Parathyroid adenoma (tissue), 2 donors: ENCODE results near the gene HMGCS2.

Experiments used
- H2AFZ ChIP-seq: fragments of 300-600 bp; sonication (generic); one replicate; pipeline ENCODE4 v1.7.0; 2017; ENCODE audit warnings: antibody characterized with exemption, mild to moderate bottlenecking
- H3K27ac ChIP-seq: fragments of 300-600 bp; sonication (generic); one replicate; pipeline ENCODE4 v1.7.0; 2017
- H3K27me3 ChIP-seq: fragments of 300-600 bp; sonication (generic); one replicate; pipeline ENCODE4 v1.7.0; 2017; ENCODE audit warnings: low read length; ENCODE audit not compliant: control insufficient read depth, insufficient read depth
- H3K36me3 ChIP-seq: fragments of 300-600 bp; sonication (generic); one replicate; pipeline ENCODE4 v1.7.0; 2017; ENCODE audit warnings: low read length; ENCODE audit not compliant: control insufficient read depth, insufficient read depth
- H3K4me1 ChIP-seq: fragments of 300-600 bp; sonication (generic); one replicate; pipeline ENCODE4 v1.7.0; 2017; ENCODE audit warnings: control low read depth
- H3K4me2 ChIP-seq: fragments of 300-600 bp; sonication (generic); one replicate; pipeline ENCODE4 v1.7.0; 2017; ENCODE audit warnings: low read length
- H3K4me3 ChIP-seq: fragments of 300-600 bp; sonication (generic); one replicate; pipeline ENCODE4 v1.7.0; 2017; ENCODE audit warnings: low read depth, low read length
- H3K79me2 ChIP-seq: fragments of 300-600 bp; sonication (generic); one replicate; pipeline ENCODE4 v1.7.0; 2017; ENCODE audit warnings: control low read depth
- H3K9ac ChIP-seq: fragments of 300-600 bp; sonication (generic); one replicate; pipeline ENCODE4 v1.7.0; 2017; ENCODE audit warnings: mild to moderate bottlenecking
- H3K9me3 ChIP-seq: fragments of 300-600 bp; sonication (generic); one replicate; pipeline ENCODE4 v1.7.0; 2017; ENCODE audit warnings: low read length; ENCODE audit not compliant: control insufficient read depth
- CTCF ChIP-seq: fragments of 300-600 bp; sonication (generic); IDR thresholded peaks from one replicate; pipeline ENCODE4 v1.7.0; 2017; ENCODE audit warnings: antibody characterized with exemption, mild to moderate bottlenecking
- donor health status: primary hyperparathyroidism.

HMGCS2 gene

GRCh38 chr1:119727991-119728390 is 40.7 kb downstream of the HMGCS2 start:
- Histone ChIP-seq H3K9ac (no peak overlapping the region), H3K27me3 (no peaks in the 10 kb centered on the region), H3K4me2 (no peak overlapping the region), H3K9me3 (no peaks in the 10 kb centered on the region), H3K79me2 (no peaks in the 10 kb centered on the region), H3K4me3 (no peak overlapping the region), H3K36me3 (no peaks in the 10 kb centered on the region), H2AFZ (no peak overlapping the region), H3K4me1 (peaks cover 21% of the 10 kb centered on the region), H3K27ac (no peak overlapping the region)
- TF ChIP-seq CTCF = no peak

- Histone ChIP-seq H3K79me2 (peaks cover 2% of the 10 kb centered on the region), H3K9me3 (no peaks in the 10 kb centered on the region), H3K9ac (no peak overlapping the region), H3K36me3 (no peaks in the 10 kb centered on the region), H3K4me1 (peaks cover 7% of the 10 kb centered on the region), H3K27me3 (no peaks in the 10 kb centered on the region), H3K4me2 (no peak overlapping the region), H3K4me3 (no peak overlapping the region), H3K27ac (no peak overlapping the region), H2AFZ (no peak overlapping the region)
- TF ChIP-seq CTCF = no peak
These were observed 43.1 kb downstream of the HMGCS2 start for GRCh38 chr1:119725626-119726025.

GRCh38 chr1:119724611-119725218 is 44.0 kb downstream of the HMGCS2 start:
- no peaks in the 10 kb centered on the region for H3K27me3 ChIP-seq
- H3K36me3 ChIP-seq = no peaks in the 10 kb centered on the region
- no peak overlapping the region for H3K9ac ChIP-seq
- no peak for TF ChIP-seq CTCF
- H3K79me2 ChIP-seq = peaks cover 6% of the 10 kb centered on the region
- H3K27ac ChIP-seq = no peak overlapping the region
- H3K4me2 ChIP-seq = no peak overlapping the region
- H3K4me3 ChIP-seq = no peak overlapping the region
- no peak overlapping the region for H2AFZ ChIP-seq
- no peaks in the 10 kb centered on the region for H3K9me3 ChIP-seq
- peaks cover 7% of the 10 kb centered on the region for H3K4me1 ChIP-seq

- no peak overlapping the region for H3K4me2 ChIP-seq
- peaks cover 12% of the 10 kb centered on the region for H3K79me2 ChIP-seq
- H3K27ac ChIP-seq = no peak overlapping the region
- H3K4me3 ChIP-seq = no peak overlapping the region
- no peaks in the 10 kb centered on the region for H3K36me3 ChIP-seq
- H3K27me3 ChIP-seq = no peaks in the 10 kb centered on the region
- no peak overlapping the region for H3K9ac ChIP-seq
- H3K9me3 ChIP-seq = no peaks in the 10 kb centered on the region
- no peak for TF ChIP-seq CTCF
- peaks cover 24% of the 10 kb centered on the region for H3K4me1 ChIP-seq
- H2AFZ ChIP-seq = no peak overlapping the region
These were observed 46.8 kb downstream of the HMGCS2 start for GRCh38 chr1:119721896-119722295.

GRCh38 chr1:119720866-119721440 is 47.8 kb downstream of the HMGCS2 start:
- H2AFZ ChIP-seq = no peak overlapping the region
- TF ChIP-seq CTCF = no peak
- H3K4me1 ChIP-seq = peaks cover 31% of the 10 kb centered on the region
- H3K36me3 ChIP-seq = no peaks in the 10 kb centered on the region
- no peaks in the 10 kb centered on the region for H3K27me3 ChIP-seq
- H3K27ac ChIP-seq = no peak overlapping the region
- no peaks in the 10 kb centered on the region for H3K9me3 ChIP-seq
- no peak overlapping the region for H3K9ac ChIP-seq
- H3K4me2 ChIP-seq = no peak overlapping the region
- H3K79me2 ChIP-seq = peaks cover 14% of the 10 kb centered on the region
- no peak overlapping the region for H3K4me3 ChIP-seq
